GM12878 (cell line): ENCODE results near the gene RNF175. TPM values are rescaled to one million over a fixed set of nuclear protein-coding genes. Genes with fewer than 3 reads are reported as not detected.

Experiments
- ATAC-seq: fragments of 200-7000 bp; cut with Tn5 transposase; 3 replicates; pipeline ENCODE4 v1.9.1; 2020; ENCODE audit warnings: mild to moderate bottlenecking, moderate library complexity
- BruUV-seq: library from RNA; stranded (reverse); fragments of 400-500 nt; replicated peaks from 2 replicates; lab custom pipeline; 2021; lab: Mats Ljungman, UMichigan
- CTCF ChIA-PET: fragments of 300-600 bp; sonication (Branson Sonifier 250); formaldehyde crosslinking; extraction: SDS; loops from one replicate; lab custom pipeline; 2021; ENCODE audit warnings: inconsistent platforms; lab: Yijun Ruan, JAX
- POLR2A ChIA-PET: fragments of 350-600 bp; formaldehyde crosslinking; extraction: SDS; loops from one replicate; lab custom pipeline; 2021; ENCODE audit warnings: inconsistent platforms; lab: Charles Lee
- RAD21 ChIA-PET: fragments of 300-600 bp; sonication (Branson Sonifier 250); formaldehyde crosslinking; loops from one replicate; lab custom pipeline; 2023; ENCODE audit warnings: antibody characterized with exemption; ENCODE audit not compliant: unreplicated experiment; lab: Charles Lee
- SMC1A ChIA-PET: fragments of 300-600 bp; sonication (Branson Sonifier 250); formaldehyde crosslinking; loops from one replicate; lab custom pipeline; 2023; ENCODE audit not compliant: unreplicated experiment, uncharacterized antibody; lab: Charles Lee
- DNase-seq: peaks from one replicate; pipeline ENCODE4 v3.0.0-alpha.2; 2011; ENCODE audit warnings: low read depth, low spot score
- FAIRE-seq: peaks from 3 replicates; lab custom pipeline; 2011; peaks lifted over from hg19 to GRCh38; lab: Jason Lieb, UNC
- H2AFZ ChIP-seq: 2 replicates; pipeline ENCODE4 v1.6.0; 2011; ENCODE audit warnings: low read depth, low read length, control low read depth; ENCODE audit not compliant: control insufficient read depth
- H3K27ac ChIP-seq: 2 replicates; pipeline ENCODE4 v1.5.1; 2011; ENCODE audit warnings: control low read depth; ENCODE audit not compliant: control insufficient read depth, insufficient read depth
- H3K27me3 ChIP-seq, 2 experiments: replicated peaks in 1 of 2; 2 replicates each; pipeline versions ENCODE4 v1.6.0 to v1.6.1; 2011; ENCODE audit warnings: low read length in 1 of 2; ENCODE audit not compliant: control insufficient read depth in 2 of 2, insufficient read depth in 2 of 2
- H3K36me3 ChIP-seq, 2 experiments: 2 replicates each; pipeline ENCODE4 v1.5.1; 2011; ENCODE audit warnings: low read length in 1 of 2; ENCODE audit not compliant: control insufficient read depth in 2 of 2, insufficient read depth in 2 of 2
- H3K4me1 ChIP-seq: 2 replicates; pipeline ENCODE4 v1.6.1; 2011; ENCODE audit warnings: mild to moderate bottlenecking, low read length, moderate library complexity, mixed read lengths; ENCODE audit not compliant: control insufficient read depth, insufficient read depth
- H3K4me2 ChIP-seq: 2 replicates; pipeline ENCODE4 v1.6.0; 2011; ENCODE audit warnings: control low read depth; ENCODE audit not compliant: control insufficient read depth, insufficient read depth
- H3K4me3 ChIP-seq: fragments of 200-600 bp; sonication (generic); 2 replicates; pipeline ENCODE4 v1.5.1; 2016
- H3K79me2 ChIP-seq: 2 replicates; pipeline ENCODE4 v1.6.0; 2011; ENCODE audit warnings: low read length; ENCODE audit not compliant: control insufficient read depth, insufficient read depth
- H3K9ac ChIP-seq: 2 replicates; pipeline ENCODE4 v1.8.0; 2011; ENCODE audit warnings: low read length, control low read depth, mixed read lengths; ENCODE audit not compliant: control insufficient read depth, insufficient read depth
- H3K9me3 ChIP-seq: replicated peaks from 3 replicates; pipeline ENCODE4 v1.5.1; 2011; ENCODE audit warnings: mild to moderate bottlenecking, low read length; ENCODE audit not compliant: control insufficient read depth, insufficient read depth
- H4K20me1 ChIP-seq: 2 replicates; pipeline ENCODE4 v1.6.0; 2011; ENCODE audit not compliant: control insufficient read depth, insufficient read depth
- E2F4 ChIP-seq: IDR thresholded peaks from 2 replicates; pipeline ENCODE4 v1.6.1; 2012; ENCODE audit warnings: low read depth, low read length, improper control_type of control experiment
- FOS ChIP-seq: IDR thresholded peaks from 3 replicates; pipeline ENCODE4 v1.6.1; 2011; ENCODE audit warnings: borderline replicate concordance; ENCODE audit not compliant: insufficient read length; ENCODE audit errors: extremely low read depth
- NFYA ChIP-seq: IDR thresholded peaks from 2 replicates; pipeline ENCODE4 v1.6.1; 2011; ENCODE audit warnings: low read depth, mild to moderate bottlenecking, low read length, improper control_type of control experiment, borderline replicate concordance
- PML ChIP-seq: IDR thresholded peaks from 2 replicates; pipeline ENCODE4 v1.6.1; 2012; ENCODE audit warnings: low read length, inconsistent platforms
- SIX5 ChIP-seq: IDR thresholded peaks from 2 replicates; pipeline ENCODE4 v1.6.1; 2011; ENCODE audit warnings: mild to moderate bottlenecking, low read depth, low read length, moderate library complexity; ENCODE audit not compliant: severe bottlenecking
- TAF1 ChIP-seq: IDR thresholded peaks from 2 replicates; pipeline ENCODE4 v1.6.1; 2011; ENCODE audit warnings: mild to moderate bottlenecking, low read depth, low read length, borderline replicate concordance
- ZNF24 ChIP-seq: fragments of 450-650 bp; IDR thresholded peaks from 2 replicates; pipeline ENCODE4 v1.6.1; 2017; ENCODE audit warnings: antibody characterized with exemption, mild to moderate bottlenecking
- in situ Hi-C: fragments of 300-500 bp; cut with MboI; formaldehyde crosslinking; loops from 9 replicates; pipeline ENCODE4 v1.14.3; 2018; ENCODE audit warnings: mixed read lengths
- intact Hi-C: fragments of 100-400 bp; cut with micrococcal nuclease; formaldehyde crosslinking; loops from one replicate; pipeline ENCODE4 v1.14.2; 2022; ENCODE audit not compliant: unreplicated experiment
- polyA plus RNA-seq, 11 experiments: library from polyadenylated mRNA; depleted of rRNA in 4 of 11; unstranded in 6 of 11; stranded (reverse) in 5 of 11; fragments of >200 nt; fragmentation: Nextera tagmentation in 4 of 11; fragmentation: Illumina TruSeq in 1 of 11; extraction: Ambion mirVana in 4 of 11; extraction: Trizol in 1 of 11; gene quantifications; 1 replicate in 1 of 11; 2 replicates in 10 of 11; pipeline versions ENCODE4 v1.2.1 to v1.2.3, GENCODE V29; 2011 to 2016; ENCODE audit warnings: inconsistent platforms in 2 of 11, missing spikeins in 2 of 11, low read depth in 1 of 11
- total RNA-seq, 4 experiments: library from RNA; depleted of rRNA in 3 of 4; stranded (reverse); fragments of >200 nt in 3 of 4; fragmentation: Illumina TruSeq in 1 of 4; extraction: Trizol in 1 of 4; gene quantifications; 2 replicates each; pipeline versions ENCODE4 v1.2.1 to v1.2.3, GENCODE V29; 2013 to 2021

RNF175 gene
- total and polyA plus RNA-seq, 10 of the 15 experiments (the other 5 are each of a cell fraction or from before 2014, with no cell fraction given), result not detected

- RAD21 ChIA-PET, result interaction anchor here (1.2 kb wide), 1 partner anchor 743 kb away, joined by 3 read pairs; no protein-coding TSS in a partner anchor
- no peak for ATAC-seq
- no peak for DNase-seq
- no peak overlapping the region for H3K4me2 ChIP-seq
- no peak for FAIRE-seq
- H3K4me1 ChIP-seq, result no peaks in the 10 kb centered on the region
- H3K4me3 ChIP-seq, result no peak overlapping the region
- SMC1A ChIA-PET, result no interaction called here
- intact Hi-C loops (no loop called here), in situ Hi-C loops (loop anchor here (10.0 kb wide), 1 partner anchor 401 kb away; the partner anchor contains the start of gene MND1)
- H3K79me2 ChIP-seq, result no peaks in the 10 kb centered on the region
- no peaks in the 10 kb centered on the region; a peak in 1 of 4 replicates for H3K27me3 ChIP-seq
- no peak overlapping the region for H3K9ac ChIP-seq
- H4K20me1 ChIP-seq, result no peaks in the 10 kb centered on the region
- H3K27ac ChIP-seq, result no peak overlapping the region
- BruUV-seq, result no TSS peak
- no peak for TF ChIP-seq E2F4
- TF ChIP-seq SIX5, result no peak
- TF ChIP-seq PML, result no peak
- no peak for TF ChIP-seq TAF1
- TF ChIP-seq FOS, result no peak
- TF ChIP-seq NFYA, result no peak
- no peak for TF ChIP-seq ZNF24
- TF ChIP-seq, all 136 proteins: peak for 0
- H2AFZ ChIP-seq, result no peak overlapping the region
- POLR2A ChIA-PET, result no interaction called here
- no peaks in the 10 kb centered on the region for H3K36me3 ChIP-seq
- peaks cover 3% of the 10 kb centered on the region; the same call in 1 of the 3 replicates for H3K9me3 ChIP-seq
- CTCF ChIA-PET, result no interaction called here
Measured at GRCh38 chr4:153745651-153746050, 14.2 kb downstream of the RNF175 start.
